GM12878 (cell line): ENCODE results near the gene NXNL1. TPM values are rescaled to one million over a fixed set of nuclear protein-coding genes. Genes with fewer than 3 reads are reported as not detected.

ENCODE experiments used
- ATAC-seq: fragments of 200-7000 bp; cut with Tn5 transposase; 3 replicates; pipeline ENCODE4 v1.9.1; 2020; ENCODE audit warnings: mild to moderate bottlenecking, moderate library complexity
- BruUV-seq: library from RNA; stranded (reverse); fragments of 400-500 nt; replicated peaks from 2 replicates; lab custom pipeline; 2021; lab: Mats Ljungman, UMichigan
- CTCF ChIA-PET: fragments of 300-600 bp; sonication (Branson Sonifier 250); formaldehyde crosslinking; extraction: SDS; loops from one replicate; lab custom pipeline; 2021; ENCODE audit warnings: inconsistent platforms; lab: Yijun Ruan, JAX
- POLR2A ChIA-PET: fragments of 350-600 bp; formaldehyde crosslinking; extraction: SDS; loops from one replicate; lab custom pipeline; 2021; ENCODE audit warnings: inconsistent platforms; lab: Charles Lee
- RAD21 ChIA-PET: fragments of 300-600 bp; sonication (Branson Sonifier 250); formaldehyde crosslinking; loops from one replicate; lab custom pipeline; 2023; ENCODE audit warnings: antibody characterized with exemption; ENCODE audit not compliant: unreplicated experiment; lab: Charles Lee
- SMC1A ChIA-PET: fragments of 300-600 bp; sonication (Branson Sonifier 250); formaldehyde crosslinking; loops from one replicate; lab custom pipeline; 2023; ENCODE audit not compliant: unreplicated experiment, uncharacterized antibody; lab: Charles Lee
- DNase-seq: peaks from one replicate; pipeline ENCODE4 v3.0.0-alpha.2; 2011; ENCODE audit warnings: low read depth, low spot score
- FAIRE-seq: peaks from 3 replicates; lab custom pipeline; 2011; peaks lifted over from hg19 to GRCh38; lab: Jason Lieb, UNC
- H2AFZ ChIP-seq: 2 replicates; pipeline ENCODE4 v1.6.0; 2011; ENCODE audit warnings: low read depth, low read length, control low read depth; ENCODE audit not compliant: control insufficient read depth
- H3K27ac ChIP-seq: 2 replicates; pipeline ENCODE4 v1.5.1; 2011; ENCODE audit warnings: control low read depth; ENCODE audit not compliant: control insufficient read depth, insufficient read depth
- H3K27me3 ChIP-seq, 2 experiments: replicated peaks in 1 of 2; 2 replicates each; pipeline versions ENCODE4 v1.6.0 to v1.6.1; 2011; ENCODE audit warnings: low read length in 1 of 2; ENCODE audit not compliant: control insufficient read depth in 2 of 2, insufficient read depth in 2 of 2
- H3K36me3 ChIP-seq, 2 experiments: 2 replicates each; pipeline ENCODE4 v1.5.1; 2011; ENCODE audit warnings: low read length in 1 of 2; ENCODE audit not compliant: control insufficient read depth in 2 of 2, insufficient read depth in 2 of 2
- H3K4me1 ChIP-seq: 2 replicates; pipeline ENCODE4 v1.6.1; 2011; ENCODE audit warnings: mild to moderate bottlenecking, low read length, moderate library complexity, mixed read lengths; ENCODE audit not compliant: control insufficient read depth, insufficient read depth
- H3K4me2 ChIP-seq: 2 replicates; pipeline ENCODE4 v1.6.0; 2011; ENCODE audit warnings: control low read depth; ENCODE audit not compliant: control insufficient read depth, insufficient read depth
- H3K4me3 ChIP-seq: fragments of 200-600 bp; sonication (generic); 2 replicates; pipeline ENCODE4 v1.5.1; 2016
- H3K79me2 ChIP-seq: 2 replicates; pipeline ENCODE4 v1.6.0; 2011; ENCODE audit warnings: low read length; ENCODE audit not compliant: control insufficient read depth, insufficient read depth
- H3K9ac ChIP-seq: 2 replicates; pipeline ENCODE4 v1.8.0; 2011; ENCODE audit warnings: low read length, control low read depth, mixed read lengths; ENCODE audit not compliant: control insufficient read depth, insufficient read depth
- H3K9me3 ChIP-seq: replicated peaks from 3 replicates; pipeline ENCODE4 v1.5.1; 2011; ENCODE audit warnings: mild to moderate bottlenecking, low read length; ENCODE audit not compliant: control insufficient read depth, insufficient read depth
- H4K20me1 ChIP-seq: 2 replicates; pipeline ENCODE4 v1.6.0; 2011; ENCODE audit not compliant: control insufficient read depth, insufficient read depth
- ASH2L ChIP-seq: fragments of 300-600, 200-600 bp; sonication (generic); IDR thresholded peaks from 2 replicates; pipeline ENCODE4 v1.6.1; 2017; ENCODE audit warnings: low read depth, mild to moderate bottlenecking, borderline replicate concordance
- BCL11A ChIP-seq: IDR thresholded peaks from 2 replicates; pipeline ENCODE4 v1.6.1; 2011; ENCODE audit warnings: low read depth, low read length
- CHD2 ChIP-seq: IDR thresholded peaks from 2 replicates; pipeline ENCODE4 v1.6.1; 2011; ENCODE audit warnings: low read depth, low read length, improper control_type of control experiment, borderline replicate concordance
- CHD4 ChIP-seq: fragments of 200-600 bp; sonication (generic); IDR thresholded peaks from 2 replicates; pipeline ENCODE4 v1.6.1; 2016; ENCODE audit warnings: mild to moderate bottlenecking
- HDGF ChIP-seq: fragments of 450-650 bp; IDR thresholded peaks from 2 replicates; pipeline ENCODE4 v1.6.1; 2016; ENCODE audit warnings: antibody characterized with exemption
- IRF4 ChIP-seq: IDR thresholded peaks from 2 replicates; pipeline ENCODE4 v1.6.1; 2011; ENCODE audit warnings: low read depth, low read length
- KDM1A ChIP-seq: fragments of 200-600 bp; sonication (generic); IDR thresholded peaks from 2 replicates; pipeline ENCODE4 v1.6.1; 2016; ENCODE audit warnings: borderline replicate concordance
- MYB ChIP-seq: fragments of 150-350 bp; IDR thresholded peaks from 2 replicates; pipeline ENCODE4 v1.6.1; 2014; ENCODE audit warnings: mild to moderate bottlenecking, low read depth, low read length, borderline replicate concordance
- POLR2A ChIP-seq: IDR thresholded peaks from 2 replicates; pipeline ENCODE4 v1.6.1; 2011; ENCODE audit warnings: low read depth, mild to moderate bottlenecking, low read length
- SIX5 ChIP-seq: IDR thresholded peaks from 2 replicates; pipeline ENCODE4 v1.6.1; 2011; ENCODE audit warnings: mild to moderate bottlenecking, low read depth, low read length, moderate library complexity; ENCODE audit not compliant: severe bottlenecking
- SMAD5 ChIP-seq: IDR thresholded peaks from 2 replicates; pipeline ENCODE4 v1.6.1; 2016; ENCODE audit warnings: antibody characterized with exemption, low read depth
- SMC3 ChIP-seq: IDR thresholded peaks from 2 replicates; pipeline ENCODE4 v1.6.1; 2011; ENCODE audit warnings: low read length, improper control_type of control experiment, borderline replicate concordance
- WGBS: methylation state at CpG from one replicate; pipeline ENCODE4 v1.1.6; 2016; ENCODE audit warnings: low lambda C conversion rate; ENCODE audit not compliant: insufficient replicate concordance, insufficient coverage; ENCODE audit errors: missing lambda C conversion rate; 5-methylcytosine and 5-hydroxymethylcytosine counted together
- in situ Hi-C: fragments of 300-500 bp; cut with MboI; formaldehyde crosslinking; loops from 9 replicates; pipeline ENCODE4 v1.14.3; 2018; ENCODE audit warnings: mixed read lengths
- intact Hi-C: fragments of 100-400 bp; cut with micrococcal nuclease; formaldehyde crosslinking; loops from one replicate; pipeline ENCODE4 v1.14.2; 2022; ENCODE audit not compliant: unreplicated experiment
- polyA plus RNA-seq, 11 experiments: library from polyadenylated mRNA; depleted of rRNA in 4 of 11; unstranded in 6 of 11; stranded (reverse) in 5 of 11; fragments of >200 nt; fragmentation: Nextera tagmentation in 4 of 11; fragmentation: Illumina TruSeq in 1 of 11; extraction: Ambion mirVana in 4 of 11; extraction: Trizol in 1 of 11; gene quantifications; 1 replicate in 1 of 11; 2 replicates in 10 of 11; pipeline versions ENCODE4 v1.2.1 to v1.2.3, GENCODE V29; 2011 to 2016; ENCODE audit warnings: inconsistent platforms in 2 of 11, missing spikeins in 2 of 11, low read depth in 1 of 11
- total RNA-seq, 4 experiments: library from RNA; depleted of rRNA in 3 of 4; stranded (reverse); fragments of >200 nt in 3 of 4; fragmentation: Illumina TruSeq in 1 of 4; extraction: Trizol in 1 of 4; gene quantifications; 2 replicates each; pipeline versions ENCODE4 v1.2.1 to v1.2.3, GENCODE V29; 2013 to 2021
- TF ChIP-seq, protein P1 (sequence below): fragments of 450-650 bp; IDR thresholded peaks from 2 replicates; pipeline ENCODE4 v1.6.1; 2014; ENCODE audit warnings: mild to moderate bottlenecking
- TF ChIP-seq, protein P2 (sequence below): IDR thresholded peaks from 2 replicates; pipeline ENCODE4 v1.6.1; 2011; ENCODE audit warnings: mild to moderate bottlenecking, low read depth, low read length, moderate library complexity; ENCODE audit not compliant: insufficient replicate concordance

NXNL1 gene
- total and polyA plus RNA-seq, 10 of the 15 experiments (the other 5 are each of a cell fraction or from before 2014, with no cell fraction given) = not detected

- no peak overlapping the region for H3K9ac ChIP-seq
- DNase-seq (no peak), ATAC-seq (no peak), FAIRE-seq (no peak)
- 69% methylated on average over 9 of the region's 9 CpGs for WGBS
- SMC1A ChIA-PET = interaction anchor here (0.6 kb wide), 1 partner anchor 13 kb away, joined by 3 read pairs; no protein-coding TSS in a partner anchor
- in situ Hi-C loops (no loop called here), intact Hi-C loops (no loop called here)
- H3K4me2 ChIP-seq = no peak overlapping the region
- BruUV-seq = no TSS peak
- no peak overlapping the region for H3K27ac ChIP-seq
- TF ChIP-seq IRF4 (no peak), POLR2A (peak; percentile 27; the same call in 1 of the 2 replicates)
- H3K4me1 ChIP-seq = peaks cover 4% of the 10 kb centered on the region
- H3K36me3 ChIP-seq = no peaks in the 10 kb centered on the region; a peak in 1 of 4 replicates
- RAD21 ChIA-PET = no interaction called here
- no peaks in the 10 kb centered on the region; the same call in 2 of the 3 replicates for H3K9me3 ChIP-seq
- H4K20me1 ChIP-seq = no peaks in the 10 kb centered on the region
- H2AFZ ChIP-seq = no peak overlapping the region
- peaks cover 26% of the 10 kb centered on the region for H3K79me2 ChIP-seq
- POLR2A ChIA-PET = interaction anchor here (0.7 kb wide), 1 partner anchor 116 kb away, joined by 4 read pairs; no protein-coding TSS in a partner anchor
- CTCF ChIA-PET = interaction anchor here (3.3 kb wide), 1 partner anchor 10 kb away, joined by 26 read pairs; no protein-coding TSS in a partner anchor
- no peaks in the 10 kb centered on the region for H3K27me3 ChIP-seq
- H3K4me3 ChIP-seq = no peak overlapping the region
These were observed 46.0 kb upstream of the NXNL1 start for GRCh38 chr19:17506745-17507144.

DNA sequence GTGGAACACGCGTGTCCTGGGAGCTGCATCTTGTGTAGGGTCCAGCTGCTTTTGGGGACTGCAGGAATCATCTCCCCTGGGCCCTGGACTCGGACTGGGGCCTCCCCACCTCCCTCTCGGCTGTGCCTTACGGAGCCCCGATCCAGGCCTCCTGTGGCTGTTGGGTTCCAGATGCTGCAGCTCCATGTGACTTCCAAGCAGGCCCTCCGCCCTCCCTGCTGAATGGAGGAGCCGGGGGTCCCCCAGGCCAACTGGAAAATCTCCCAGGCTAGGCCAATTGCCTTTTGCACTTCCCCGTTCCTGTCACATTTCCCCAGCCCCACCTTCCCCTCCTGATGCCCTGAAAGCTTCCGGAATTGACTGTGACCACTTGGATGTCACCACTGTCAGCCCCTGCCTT lies 44.5 kb upstream of the NXNL1 start:
- in situ Hi-C loops (no loop called here), intact Hi-C loops (no loop called here)
- Histone ChIP-seq H3K79me2 (peaks cover 15% of the 10 kb centered on the region), H3K36me3 (no peaks in the 10 kb centered on the region; a peak in 1 of 4 replicates), H3K27ac (no peak overlapping the region), H3K9ac (no peak overlapping the region), H4K20me1 (no peaks in the 10 kb centered on the region), H3K4me3 (no peak overlapping the region), H2AFZ (no peak overlapping the region), H3K4me1 (peaks cover 4% of the 10 kb centered on the region), H3K4me2 (no peak overlapping the region), H3K9me3 (no peaks in the 10 kb centered on the region; the same call in 2 of the 3 replicates), H3K27me3 (no peaks in the 10 kb centered on the region)
- POLR2A ChIA-PET = interaction anchor here (0.5 kb wide), 1 partner anchor 200 kb away, joined by 3 read pairs; no protein-coding TSS in a partner anchor
- TF ChIP-seq BCL11A (no peak), ASH2L (no peak), CHD2 (no peak), MYB (no peak), SMC3 (no peak), SIX5 (no peak), KDM1A (no peak), HDGF (no peak), CHD4 (no peak), SMAD5 (no peak)
- TF ChIP-seq, protein P1, sequence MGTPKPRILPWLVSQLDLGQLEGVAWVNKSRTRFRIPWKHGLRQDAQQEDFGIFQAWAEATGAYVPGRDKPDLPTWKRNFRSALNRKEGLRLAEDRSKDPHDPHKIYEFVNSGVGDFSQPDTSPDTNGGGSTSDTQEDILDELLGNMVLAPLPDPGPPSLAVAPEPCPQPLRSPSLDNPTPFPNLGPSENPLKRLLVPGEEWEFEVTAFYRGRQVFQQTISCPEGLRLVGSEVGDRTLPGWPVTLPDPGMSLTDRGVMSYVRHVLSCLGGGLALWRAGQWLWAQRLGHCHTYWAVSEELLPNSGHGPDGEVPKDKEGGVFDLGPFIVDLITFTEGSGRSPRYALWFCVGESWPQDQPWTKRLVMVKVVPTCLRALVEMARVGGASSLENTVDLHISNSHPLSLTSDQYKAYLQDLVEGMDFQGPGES = no peak
- TF ChIP-seq, protein P2, sequence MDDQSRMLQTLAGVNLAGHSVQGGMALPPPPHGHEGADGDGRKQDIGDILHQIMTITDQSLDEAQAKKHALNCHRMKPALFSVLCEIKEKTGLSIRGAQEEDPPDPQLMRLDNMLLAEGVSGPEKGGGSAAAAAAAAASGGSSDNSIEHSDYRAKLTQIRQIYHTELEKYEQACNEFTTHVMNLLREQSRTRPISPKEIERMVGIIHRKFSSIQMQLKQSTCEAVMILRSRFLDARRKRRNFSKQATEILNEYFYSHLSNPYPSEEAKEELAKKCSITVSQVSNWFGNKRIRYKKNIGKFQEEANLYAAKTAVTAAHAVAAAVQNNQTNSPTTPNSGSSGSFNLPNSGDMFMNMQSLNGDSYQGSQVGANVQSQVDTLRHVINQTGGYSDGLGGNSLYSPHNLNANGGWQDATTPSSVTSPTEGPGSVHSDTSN = no peak
- ATAC-seq = no peak
- no peak for FAIRE-seq
- RAD21 ChIA-PET = no interaction called here
- CTCF ChIA-PET = interaction anchor here (0.6 to 1.5 kb wide), 3 partner anchors 9 to 354 kb away, joined by 3 to 5 read pairs (median 3); no protein-coding TSS in a partner anchor
- SMC1A ChIA-PET = no interaction called here
- BruUV-seq = no TSS peak
- DNase-seq = no peak
- 74% methylated on average over 10 of the region's 10 CpGs for WGBS
